D721Med (cell line): ENCODE data around the gene P2RX1.

Source experiments
- DNase-seq: peaks from one replicate; pipeline ENCODE4 v3.0.0; 2011; ENCODE audit warnings: low spot score; ENCODE audit not compliant: insufficient read length
- FAIRE-seq: peaks from 2 replicates; lab custom pipeline; 2011; peaks lifted over from hg19 to GRCh38; lab: Jason Lieb, UNC
- CTCF ChIP-seq: IDR thresholded peaks from 2 replicates; pipeline ENCODE4 v1.5.1; 2012; ENCODE audit warnings: mild to moderate bottlenecking, control low read depth; ENCODE audit not compliant: insufficient read depth; ENCODE audit errors: missing control alignments

Gene P2RX1

GRCh38 chr17:3923466-3924190 is 7.4 kb upstream of the P2RX1 start:
- TF ChIP-seq CTCF = no peak
- no peak for DNase-seq
- FAIRE-seq = no peak

GRCh38 chr17:3922765-3923164 is 6.5 kb upstream of the P2RX1 start:
- TF ChIP-seq CTCF = no peak
- DNase-seq (no peak), FAIRE-seq (no peak)

GRCh38 chr17:3921502-3922319 is 5.4 kb upstream of the P2RX1 start:
- TF ChIP-seq CTCF = no peak
- DNase-seq = no peak
- FAIRE-seq = no peak

GRCh38 chr17:3921006-3921405 is 4.7 kb upstream of the P2RX1 start:
- TF ChIP-seq CTCF = no peak
- FAIRE-seq = no peak
- no peak for DNase-seq

GRCh38 chr17:3919123-3919624 is 2.9 kb upstream of the P2RX1 start:
- TF ChIP-seq CTCF = no peak
- FAIRE-seq (no peak), DNase-seq (no peak)

- FAIRE-seq (no peak), DNase-seq (no peak)
- TF ChIP-seq CTCF = no peak
Observed at GRCh38 chr17:3918372-3919122, 2.3 kb upstream of the P2RX1 start.
